MM.1S (cell line): Measurements from ENCODE around the gene CFAP73.

Experiments
- DNase-seq: peaks from one replicate; pipeline ENCODE4 v3.0.0-alpha.2; 2015
- H2AFZ ChIP-seq: fragments of 300-600 bp; sonication (generic); 2 replicates; pipeline ENCODE4 v1.6.0; 2016; ENCODE audit warnings: antibody characterized with exemption, low read length
- H3F3A ChIP-seq: fragments of 300-600 bp; sonication (generic); 2 replicates; pipeline ENCODE4 v1.6.1; 2016; ENCODE audit warnings: mild to moderate bottlenecking, antibody characterized with exemption, low read length, moderate library complexity, mixed read lengths; ENCODE audit not compliant: insufficient read depth
- H3K27ac ChIP-seq: fragments of 300-600 bp; sonication (generic); 2 replicates; pipeline ENCODE4 v1.5.1; 2016; ENCODE audit warnings: mild to moderate bottlenecking, low read length
- H3K27me3 ChIP-seq: fragments of 300-600 bp; sonication (generic); replicated peaks from 2 replicates; pipeline ENCODE4 v1.6.0; 2016; ENCODE audit warnings: low read length; ENCODE audit not compliant: insufficient read depth
- H3K36me3 ChIP-seq: fragments of 300-600 bp; sonication (generic); replicated peaks from 2 replicates; pipeline ENCODE4 v1.6.1; 2016; ENCODE audit warnings: mild to moderate bottlenecking, low read length, mixed read lengths; ENCODE audit not compliant: insufficient read depth
- H3K4me1 ChIP-seq: fragments of 300-600 bp; sonication (generic); 2 replicates; pipeline ENCODE4 v1.6.1; 2016; ENCODE audit warnings: low read length, mixed read lengths
- H3K4me2 ChIP-seq: fragments of 300-600 bp; sonication (generic); 2 replicates; pipeline ENCODE4 v1.6.0; 2016; ENCODE audit warnings: low read depth, low read length
- H3K4me3 ChIP-seq: fragments of 300-600 bp; sonication (generic); 2 replicates; pipeline ENCODE4 v1.5.1; 2016; ENCODE audit warnings: low read length, mixed read lengths
- H3K79me2 ChIP-seq: fragments of 300-600 bp; sonication (generic); 2 replicates; pipeline ENCODE4 v1.6.1; 2016; ENCODE audit warnings: mixed run types, low read length, mixed read lengths
- H3K9ac ChIP-seq: fragments of 300-600 bp; sonication (generic); 2 replicates; pipeline ENCODE4 v1.6.1; 2016; ENCODE audit warnings: low read length, mixed read lengths
- H3K9me2 ChIP-seq: fragments of 300-600 bp; sonication (generic); replicated peaks from 2 replicates; pipeline ENCODE4 v1.6.1; 2016; ENCODE audit warnings: mild to moderate bottlenecking, low read length, mixed read lengths; ENCODE audit not compliant: insufficient read depth
- H3K9me3 ChIP-seq: fragments of 300-600 bp; sonication (generic); replicated peaks from 2 replicates; pipeline ENCODE4 v1.6.1; 2016; ENCODE audit warnings: mild to moderate bottlenecking, low read length, mixed read lengths; ENCODE audit not compliant: insufficient read depth
- H4K20me1 ChIP-seq: fragments of 300-600 bp; sonication (generic); 2 replicates; pipeline ENCODE4 v1.6.1; 2016; ENCODE audit warnings: mild to moderate bottlenecking, low read length, moderate library complexity, mixed read lengths; ENCODE audit not compliant: insufficient read depth
- EZH2 ChIP-seq: fragments of 300-600 bp; sonication (generic); optimal IDR thresholded peaks from 2 replicates; pipeline ENCODE3; 2017; ENCODE audit warnings: low read depth, mild to moderate bottlenecking, antibody characterized with exemption, low read length, mixed read lengths
- EZH2phosphoT487 ChIP-seq: fragments of 300-600 bp; sonication (generic); IDR thresholded peaks from 2 replicates; pipeline ENCODE4 v1.6.1; 2018; ENCODE audit warnings: antibody characterized with exemption, low read length
- TF ChIP-seq, protein P1 (sequence below): fragments of 300-600 bp; sonication (generic); IDR thresholded peaks from 2 replicates; pipeline ENCODE4 v1.5.1; 2016; ENCODE audit warnings: antibody characterized with exemption, low read length, mixed read lengths

CFAP73 gene

DNA sequence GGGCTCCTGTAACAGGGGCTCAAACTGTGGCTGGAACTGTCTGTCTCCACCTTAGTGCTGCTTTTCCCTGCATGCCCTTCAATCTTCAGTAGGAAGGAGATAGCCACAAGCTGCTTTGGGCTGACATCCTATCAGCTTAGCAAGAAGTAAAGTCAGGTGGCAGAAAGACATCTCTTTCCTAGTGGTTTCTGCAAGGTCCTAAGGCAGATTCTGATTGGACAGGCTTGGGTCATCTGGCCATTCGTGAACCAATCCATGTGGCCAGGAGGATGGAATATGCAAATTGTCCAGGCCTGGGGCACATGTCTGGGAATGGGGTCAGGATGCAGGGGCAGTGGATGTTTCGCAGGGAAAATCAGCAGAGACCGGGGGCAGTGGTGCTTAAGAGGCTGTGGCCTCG lies 41.2 kb downstream of the CFAP73 start:
- no peaks in the 10 kb centered on the region for H3K9me2 ChIP-seq
- no peak overlapping the region for H3K9ac ChIP-seq
- H3K4me2 ChIP-seq, result no peak overlapping the region
- TF ChIP-seq, protein P1, sequence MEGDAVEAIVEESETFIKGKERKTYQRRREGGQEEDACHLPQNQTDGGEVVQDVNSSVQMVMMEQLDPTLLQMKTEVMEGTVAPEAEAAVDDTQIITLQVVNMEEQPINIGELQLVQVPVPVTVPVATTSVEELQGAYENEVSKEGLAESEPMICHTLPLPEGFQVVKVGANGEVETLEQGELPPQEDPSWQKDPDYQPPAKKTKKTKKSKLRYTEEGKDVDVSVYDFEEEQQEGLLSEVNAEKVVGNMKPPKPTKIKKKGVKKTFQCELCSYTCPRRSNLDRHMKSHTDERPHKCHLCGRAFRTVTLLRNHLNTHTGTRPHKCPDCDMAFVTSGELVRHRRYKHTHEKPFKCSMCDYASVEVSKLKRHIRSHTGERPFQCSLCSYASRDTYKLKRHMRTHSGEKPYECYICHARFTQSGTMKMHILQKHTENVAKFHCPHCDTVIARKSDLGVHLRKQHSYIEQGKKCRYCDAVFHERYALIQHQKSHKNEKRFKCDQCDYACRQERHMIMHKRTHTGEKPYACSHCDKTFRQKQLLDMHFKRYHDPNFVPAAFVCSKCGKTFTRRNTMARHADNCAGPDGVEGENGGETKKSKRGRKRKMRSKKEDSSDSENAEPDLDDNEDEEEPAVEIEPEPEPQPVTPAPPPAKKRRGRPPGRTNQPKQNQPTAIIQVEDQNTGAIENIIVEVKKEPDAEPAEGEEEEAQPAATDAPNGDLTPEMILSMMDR, result no peak
- TF ChIP-seq EZH2phosphoT487, result no peak
- no peak for TF ChIP-seq EZH2
- H3K79me2 ChIP-seq, result peaks cover 12% of the 10 kb centered on the region
- H3K27ac ChIP-seq, result no peak overlapping the region
- H3K27me3 ChIP-seq, result no peaks in the 10 kb centered on the region
- DNase-seq, result no peak
- H3F3A ChIP-seq, result no peaks in the 10 kb centered on the region
- no peaks in the 10 kb centered on the region for H3K9me3 ChIP-seq
- no peaks in the 10 kb centered on the region for H4K20me1 ChIP-seq
- H3K4me1 ChIP-seq, result peaks cover 5% of the 10 kb centered on the region; the same call in 1 of the 2 replicates
- no peak overlapping the region for H3K4me3 ChIP-seq
- H2AFZ ChIP-seq, result no peak overlapping the region
- H3K36me3 ChIP-seq, result no peaks in the 10 kb centered on the region

DNA sequence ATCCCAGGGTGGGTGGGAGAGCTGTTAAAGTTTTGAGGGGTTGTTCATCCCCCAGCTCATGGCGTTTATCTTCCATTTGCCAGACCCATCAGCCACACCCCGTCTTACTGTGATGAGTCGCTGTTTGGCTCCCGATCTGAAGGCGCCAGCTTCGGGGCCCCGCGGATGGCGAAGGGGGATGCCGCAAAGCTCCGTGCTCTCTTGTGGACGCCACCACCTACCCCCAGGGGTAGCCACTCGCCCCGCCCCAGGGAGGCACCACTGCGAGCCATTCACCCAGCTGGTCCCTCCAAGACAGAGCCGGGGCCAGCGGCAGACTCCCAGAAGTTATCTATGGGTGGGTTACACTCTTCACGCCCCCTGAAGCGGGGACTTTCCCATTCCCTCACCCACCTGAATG lies 41.7 kb downstream of the CFAP73 start:
- H3K9me3 ChIP-seq, result no peaks in the 10 kb centered on the region
- H3K9ac ChIP-seq, result no peak overlapping the region
- DNase-seq, result no peak
- peaks cover 7% of the 10 kb centered on the region for H3K79me2 ChIP-seq
- TF ChIP-seq, protein P1, result no peak
- TF ChIP-seq EZH2phosphoT487, result no peak
- no peak for TF ChIP-seq EZH2
- no peak overlapping the region for H3K27ac ChIP-seq
- no peaks in the 10 kb centered on the region for H3K9me2 ChIP-seq
- H3K4me2 ChIP-seq, result no peak overlapping the region
- no peaks in the 10 kb centered on the region for H3F3A ChIP-seq
- H4K20me1 ChIP-seq, result no peaks in the 10 kb centered on the region
- H3K4me1 ChIP-seq, result peaks cover 5% of the 10 kb centered on the region; the same call in 1 of the 2 replicates
- H2AFZ ChIP-seq, result no peak overlapping the region
- no peak overlapping the region for H3K4me3 ChIP-seq
- no peaks in the 10 kb centered on the region for H3K36me3 ChIP-seq
- no peaks in the 10 kb centered on the region for H3K27me3 ChIP-seq

DNA sequence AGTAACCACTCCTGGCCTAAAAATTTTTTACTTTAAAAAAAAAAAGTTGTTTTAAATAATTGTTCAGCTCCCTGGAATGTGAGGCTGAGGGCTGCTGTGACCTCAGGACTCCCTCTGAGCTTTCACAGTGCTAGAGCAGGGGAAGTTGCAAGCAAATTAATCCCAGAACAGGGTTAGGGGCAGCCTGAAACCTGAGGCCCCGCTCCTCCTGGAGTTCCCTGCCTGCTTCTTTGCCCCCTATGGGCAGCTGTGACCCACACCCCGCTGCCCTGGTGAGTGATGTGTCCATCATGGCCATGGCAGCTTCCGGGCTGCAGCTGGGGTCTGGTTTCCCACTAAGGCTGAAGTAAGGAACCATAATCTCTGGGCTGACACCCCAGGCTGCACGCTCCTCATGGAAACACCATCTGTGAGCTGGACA lies 45.5 kb downstream of the CFAP73 start:
- DNase-seq, result no peak
- Histone ChIP-seq H3K4me2 (no peak overlapping the region), H3K9ac (no peak overlapping the region), H2AFZ (no peak overlapping the region), H3F3A (no peaks in the 10 kb centered on the region), H3K9me2 (no peaks in the 10 kb centered on the region), H3K4me1 (no peaks in the 10 kb centered on the region), H3K27me3 (no peaks in the 10 kb centered on the region), H3K9me3 (no peaks in the 10 kb centered on the region), H3K36me3 (no peaks in the 10 kb centered on the region), H3K27ac (no peak overlapping the region), H4K20me1 (no peaks in the 10 kb centered on the region), H3K79me2 (no peaks in the 10 kb centered on the region), H3K4me3 (no peak overlapping the region)
- TF ChIP-seq EZH2phosphoT487, result no peak
- TF ChIP-seq EZH2, result no peak
- TF ChIP-seq, protein P1, result no peak
